ENCODE measurements around the gene FBLN1. TPM values are rescaled to one million over a fixed set of nuclear protein-coding genes. Genes with fewer than 3 reads are reported as not detected.

FBLN1 gene
- total and polyA plus RNA-seq, 2 donors, result 9.3 to 36.3 TPM

DNA sequence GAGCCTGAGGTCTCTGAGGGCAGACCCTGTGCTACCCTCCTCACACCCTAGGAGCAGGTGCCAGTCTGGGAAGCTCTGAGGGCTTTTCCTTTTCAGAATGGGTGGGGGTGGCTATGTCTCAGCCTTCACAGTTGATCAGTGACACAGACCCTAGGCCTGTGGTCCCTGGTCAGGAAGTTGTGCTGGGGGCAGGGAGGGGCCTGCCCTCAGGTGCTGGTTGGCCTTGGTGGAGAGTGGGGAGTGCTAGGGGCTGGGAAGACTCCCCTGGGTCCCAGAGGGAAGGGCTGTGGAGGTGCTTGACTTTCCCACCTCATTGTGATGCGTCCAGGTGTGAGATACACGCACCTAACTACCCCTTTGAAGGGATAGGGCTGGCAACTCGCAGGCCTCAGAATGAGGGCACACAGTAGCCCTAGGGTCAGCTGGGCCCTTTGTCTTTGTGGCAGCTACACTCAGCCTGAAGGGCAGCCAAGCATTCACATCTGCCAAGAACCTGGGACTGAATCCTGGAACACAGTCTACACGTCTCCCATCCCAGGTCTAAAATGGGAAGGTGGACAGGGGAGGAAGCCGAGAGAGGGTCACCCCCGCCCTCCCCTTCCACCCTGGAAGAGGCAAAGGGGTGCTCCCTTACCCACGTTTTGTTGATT, 137.7 kb downstream of the FBLN1 start:
- H3K4me3 ChIP-seq (ENCODE audit: low read length in 2 of 2), result no peak overlapping the region
- 71% methylated on average over 7 of the region's 7 CpGs for WGBS
- no peaks in the 10 kb centered on the region for H3K36me3 ChIP-seq (ENCODE audit: control insufficient read depth in 2 of 2, insufficient read depth in 2 of 2, low read length in 1 of 2)
- H3K4me1 ChIP-seq (ENCODE audit: control insufficient read depth in 2 of 2, insufficient read depth in 2 of 2, low read length in 2 of 2), result peaks cover 0 to 16% of the 10 kb centered on the region in 2 donors
- no peak overlapping the region for H3K27ac ChIP-seq (ENCODE audit: low read depth in 1 of 2, low read length in 1 of 2)
- H3K27me3 ChIP-seq (ENCODE audit: control insufficient read depth in 2 of 2, insufficient read depth in 1 of 2, low read length in 1 of 2), result peaks cover 4 to 29% of the 10 kb centered on the region in 2 donors
- no peak for DNase-seq (ENCODE audit: low read depth in 6 of 9, low spot score in 9 of 9)
- H3K9me3 ChIP-seq (ENCODE audit: control insufficient read depth in 2 of 2, insufficient read depth in 1 of 2, low read length in 1 of 2), result no peaks in the 10 kb centered on the region

DNA sequence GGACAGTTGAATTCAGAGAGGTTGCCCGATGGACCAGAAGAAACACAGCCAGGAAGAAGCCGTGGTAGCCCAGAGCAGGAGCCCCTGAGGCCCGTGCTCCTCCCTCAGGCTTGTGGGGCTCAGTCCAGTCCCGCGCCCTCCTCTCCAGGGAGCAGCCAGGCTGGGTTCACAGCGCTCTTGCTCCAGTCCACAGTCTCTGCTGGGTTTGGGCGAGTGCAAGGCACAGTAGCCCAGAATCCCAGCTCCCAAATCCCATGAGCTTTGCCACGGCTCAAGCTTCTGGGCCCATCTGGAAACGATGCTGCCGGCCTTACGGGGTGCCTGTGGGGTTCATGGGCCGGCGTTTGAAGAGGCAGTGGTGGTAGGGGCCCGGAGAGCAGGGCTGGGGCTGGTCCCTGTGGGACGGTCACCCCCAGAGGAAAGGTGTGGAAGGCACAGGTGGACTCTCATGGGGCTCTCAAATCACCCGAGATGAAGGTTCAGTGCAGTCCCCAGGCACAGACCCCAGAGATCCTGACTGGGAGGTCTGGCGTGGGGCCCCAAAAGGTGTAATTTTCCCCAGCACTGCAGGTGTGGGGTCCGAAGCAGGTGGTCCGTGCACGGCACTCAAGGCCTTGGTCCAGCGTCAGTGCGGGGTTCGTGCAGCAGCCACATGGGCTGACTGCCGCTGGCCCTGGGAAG, 138.4 kb downstream of the FBLN1 start:
- H3K27me3 ChIP-seq (ENCODE audit: control insufficient read depth in 2 of 2, insufficient read depth in 1 of 2, low read length in 1 of 2), result peaks cover 6 to 34% of the 10 kb centered on the region in 2 donors
- no peak for DNase-seq (ENCODE audit: low read depth in 6 of 9, low spot score in 9 of 9)
- peaks cover 0 to 21% of the 10 kb centered on the region in 2 donors for H3K4me1 ChIP-seq (ENCODE audit: control insufficient read depth in 2 of 2, insufficient read depth in 2 of 2, low read length in 2 of 2)

DNA sequence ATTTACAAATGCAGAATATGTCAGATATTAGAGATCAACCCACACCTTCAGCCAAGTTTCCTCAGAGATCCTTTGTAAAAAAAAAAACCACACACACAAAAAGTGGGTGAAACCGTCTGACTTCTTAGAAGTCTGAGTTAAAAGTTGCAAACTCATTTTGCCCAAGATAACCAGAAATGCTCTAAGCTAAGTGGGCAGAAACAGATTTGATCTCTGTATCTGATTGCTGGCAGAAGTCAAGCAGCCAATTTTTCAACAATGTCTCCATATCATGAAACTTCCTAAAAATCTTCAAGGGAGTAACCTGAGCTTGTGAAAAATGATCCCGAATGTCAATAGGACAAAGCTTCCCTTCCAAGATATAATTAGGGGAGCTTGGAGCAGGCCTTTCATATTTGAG, 140.3 kb downstream of the FBLN1 start:
- Histone ChIP-seq H3K4me3 (ENCODE audit: low read length in 2 of 2) (no peak overlapping the region), H3K9me3 (ENCODE audit: control insufficient read depth in 2 of 2, insufficient read depth in 1 of 2, low read length in 1 of 2) (no peaks in the 10 kb centered on the region), H3K36me3 (ENCODE audit: control insufficient read depth in 2 of 2, insufficient read depth in 2 of 2, low read length in 1 of 2) (no peaks in the 10 kb centered on the region), H3K27me3 (ENCODE audit: control insufficient read depth in 2 of 2, insufficient read depth in 1 of 2, low read length in 1 of 2) (peaks cover 7 to 41% of the 10 kb centered on the region in 2 donors), H3K4me1 (ENCODE audit: control insufficient read depth in 2 of 2, insufficient read depth in 2 of 2, low read length in 2 of 2) (peaks cover 0 to 21% of the 10 kb centered on the region in 2 donors), H3K27ac (ENCODE audit: low read depth in 1 of 2, low read length in 1 of 2) (no peak overlapping the region)
- WGBS, result 4% methylated on average over 2 of the region's 2 CpGs
- no peak for DNase-seq (ENCODE audit: low read depth in 6 of 9, low spot score in 9 of 9)

More for the DNA sequence above, 138.4 kb downstream of the FBLN1 start:
- no peak overlapping the region for H3K27ac ChIP-seq (ENCODE audit: low read depth in 1 of 2, low read length in 1 of 2)
- no peak overlapping the region for H3K4me3 ChIP-seq (ENCODE audit: low read length in 2 of 2)
- 98% methylated on average over 24 of the region's 24 CpGs for WGBS
- H3K9me3 ChIP-seq (ENCODE audit: control insufficient read depth in 2 of 2, insufficient read depth in 1 of 2, low read length in 1 of 2), result no peaks in the 10 kb centered on the region
- H3K36me3 ChIP-seq (ENCODE audit: control insufficient read depth in 2 of 2, insufficient read depth in 2 of 2, low read length in 1 of 2), result no peaks in the 10 kb centered on the region

DNA sequence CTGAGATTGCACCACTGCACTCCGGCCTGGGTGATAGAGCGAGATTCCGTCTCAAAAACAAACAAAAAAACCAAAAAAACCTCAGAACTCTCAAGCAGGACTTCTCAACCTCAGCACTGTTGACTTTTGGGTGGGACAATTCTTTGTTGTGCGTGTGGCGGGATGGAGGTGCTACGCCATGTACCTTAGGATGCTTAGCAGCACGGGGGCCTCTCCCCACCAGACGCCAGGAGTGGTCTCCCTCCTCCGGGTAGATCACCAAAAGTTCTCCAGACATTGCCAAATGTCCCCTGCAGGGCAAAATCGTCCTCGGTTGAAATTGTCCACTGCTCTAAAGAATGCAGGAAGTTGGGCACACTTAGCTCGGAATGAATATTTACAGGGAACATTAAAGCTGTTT, 142.0 kb downstream of the FBLN1 start:
- no peaks in the 10 kb centered on the region for H3K9me3 ChIP-seq (ENCODE audit: control insufficient read depth in 2 of 2, insufficient read depth in 1 of 2, low read length in 1 of 2)
- 93% methylated on average over 12 of the region's 12 CpGs for WGBS
- peaks cover 7 to 37% of the 10 kb centered on the region in 2 donors for H3K27me3 ChIP-seq (ENCODE audit: control insufficient read depth in 2 of 2, insufficient read depth in 1 of 2, low read length in 1 of 2)
- peaks cover 0 to 15% of the 10 kb centered on the region in 2 donors for H3K4me1 ChIP-seq (ENCODE audit: control insufficient read depth in 2 of 2, insufficient read depth in 2 of 2, low read length in 2 of 2)
- no peak overlapping the region for H3K4me3 ChIP-seq (ENCODE audit: low read length in 2 of 2)
- DNase-seq (ENCODE audit: low read depth in 6 of 9, low spot score in 9 of 9), result no peak
- H3K36me3 ChIP-seq (ENCODE audit: control insufficient read depth in 2 of 2, insufficient read depth in 2 of 2, low read length in 1 of 2), result no peaks in the 10 kb centered on the region
- H3K27ac ChIP-seq (ENCODE audit: low read depth in 1 of 2, low read length in 1 of 2), result no peak overlapping the region

DNA sequence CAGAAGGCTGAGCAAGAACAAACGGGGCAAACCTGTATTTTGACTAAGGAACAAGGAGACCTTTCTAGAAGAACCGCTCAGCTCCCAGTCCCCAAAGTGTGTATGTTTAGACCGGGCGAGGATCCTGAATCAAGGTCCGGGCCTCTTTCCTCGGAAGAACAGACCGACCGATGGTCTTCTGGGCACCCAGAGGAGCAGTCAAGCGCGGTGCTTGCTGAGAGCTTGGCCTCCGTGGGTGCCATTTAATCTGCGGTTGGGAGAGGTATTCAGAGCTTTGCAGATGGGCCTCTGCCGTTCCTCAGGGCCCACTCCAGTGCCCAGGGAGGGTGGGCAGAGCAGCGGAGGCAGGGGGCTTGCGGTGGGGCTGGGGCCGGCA, 142.5 kb downstream of the FBLN1 start:
- Histone ChIP-seq H3K27ac (ENCODE audit: low read depth in 1 of 2, low read length in 1 of 2) (no peak overlapping the region), H3K27me3 (ENCODE audit: control insufficient read depth in 2 of 2, insufficient read depth in 1 of 2, low read length in 1 of 2) (peaks cover 7 to 33% of the 10 kb centered on the region in 2 donors), H3K4me1 (ENCODE audit: control insufficient read depth in 2 of 2, insufficient read depth in 2 of 2, low read length in 2 of 2) (peaks cover 0 to 11% of the 10 kb centered on the region in 2 donors), H3K4me3 (ENCODE audit: low read length in 2 of 2) (no peak overlapping the region), H3K36me3 (ENCODE audit: control insufficient read depth in 2 of 2, insufficient read depth in 2 of 2, low read length in 1 of 2) (no peaks in the 10 kb centered on the region), H3K9me3 (ENCODE audit: control insufficient read depth in 2 of 2, insufficient read depth in 1 of 2, low read length in 1 of 2) (no peaks in the 10 kb centered on the region)
- 41% methylated on average over 16 of the region's 16 CpGs for WGBS
- DNase-seq (ENCODE audit: low read depth in 6 of 9, low spot score in 9 of 9), result no peak

DNA sequence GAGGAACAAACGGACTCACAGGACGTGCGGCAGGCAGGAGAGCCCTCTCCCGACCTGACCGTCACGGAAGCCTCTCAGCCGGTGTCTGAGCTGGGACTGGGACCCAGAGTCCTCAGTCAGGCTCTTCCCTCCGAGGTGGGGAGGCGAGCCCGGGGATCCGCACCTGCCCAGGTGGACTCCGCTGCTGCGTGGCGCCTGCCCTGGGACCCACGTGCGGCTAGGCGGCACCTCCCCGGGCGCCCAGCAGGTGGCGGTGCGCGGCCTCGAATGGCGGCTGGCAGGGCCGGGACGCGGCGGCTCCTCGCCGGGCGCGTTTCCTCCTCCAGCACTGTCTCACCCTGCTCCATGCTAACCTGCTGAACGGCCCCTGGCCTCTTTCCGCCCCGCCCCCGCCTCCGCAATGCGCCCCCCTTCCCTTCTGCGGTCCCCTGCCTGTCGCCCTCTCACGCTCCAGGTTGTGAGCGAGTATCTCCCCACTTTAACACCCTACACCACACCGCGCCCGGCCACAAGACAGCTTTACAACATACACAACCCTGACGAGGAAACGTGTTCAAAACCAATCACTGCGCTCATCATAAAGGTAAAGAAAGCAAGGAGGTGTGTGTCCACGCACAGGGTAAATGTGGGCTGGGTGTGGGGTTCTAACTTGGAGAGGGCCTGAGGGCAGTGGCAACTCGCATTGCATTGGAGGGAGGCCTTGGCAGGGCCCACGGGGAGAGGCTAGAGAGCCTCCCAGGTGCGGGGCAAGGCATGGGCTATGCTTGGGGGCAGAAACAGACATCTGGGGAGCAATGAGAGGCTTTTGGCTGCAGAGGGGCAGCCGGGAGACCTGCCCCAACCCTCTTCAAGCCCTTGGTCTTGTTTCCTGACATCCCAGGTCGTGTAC, 143.1 kb downstream of the FBLN1 start:
- H3K4me1 ChIP-seq (ENCODE audit: control insufficient read depth in 2 of 2, insufficient read depth in 2 of 2, low read length in 2 of 2), result peaks cover 0 to 9% of the 10 kb centered on the region in 2 donors
- H3K36me3 ChIP-seq (ENCODE audit: control insufficient read depth in 2 of 2, insufficient read depth in 2 of 2, low read length in 1 of 2), result no peaks in the 10 kb centered on the region
- no peak overlapping the region for H3K27ac ChIP-seq (ENCODE audit: low read depth in 1 of 2, low read length in 1 of 2)
- peaks cover 7 to 32% of the 10 kb centered on the region in 2 donors for H3K27me3 ChIP-seq (ENCODE audit: control insufficient read depth in 2 of 2, insufficient read depth in 1 of 2, low read length in 1 of 2)
- H3K4me3 ChIP-seq (ENCODE audit: low read length in 2 of 2), result no peak overlapping the region
- DNase-seq (ENCODE audit: low read depth in 6 of 9, low spot score in 9 of 9), result peak in 8 of 9 donors; percentile 27 to 79 (median 54)
- no peaks in the 10 kb centered on the region for H3K9me3 ChIP-seq (ENCODE audit: control insufficient read depth in 2 of 2, insufficient read depth in 1 of 2, low read length in 1 of 2)
- WGBS, result 20% methylated on average over 54 of the region's 54 CpGs

DNA sequence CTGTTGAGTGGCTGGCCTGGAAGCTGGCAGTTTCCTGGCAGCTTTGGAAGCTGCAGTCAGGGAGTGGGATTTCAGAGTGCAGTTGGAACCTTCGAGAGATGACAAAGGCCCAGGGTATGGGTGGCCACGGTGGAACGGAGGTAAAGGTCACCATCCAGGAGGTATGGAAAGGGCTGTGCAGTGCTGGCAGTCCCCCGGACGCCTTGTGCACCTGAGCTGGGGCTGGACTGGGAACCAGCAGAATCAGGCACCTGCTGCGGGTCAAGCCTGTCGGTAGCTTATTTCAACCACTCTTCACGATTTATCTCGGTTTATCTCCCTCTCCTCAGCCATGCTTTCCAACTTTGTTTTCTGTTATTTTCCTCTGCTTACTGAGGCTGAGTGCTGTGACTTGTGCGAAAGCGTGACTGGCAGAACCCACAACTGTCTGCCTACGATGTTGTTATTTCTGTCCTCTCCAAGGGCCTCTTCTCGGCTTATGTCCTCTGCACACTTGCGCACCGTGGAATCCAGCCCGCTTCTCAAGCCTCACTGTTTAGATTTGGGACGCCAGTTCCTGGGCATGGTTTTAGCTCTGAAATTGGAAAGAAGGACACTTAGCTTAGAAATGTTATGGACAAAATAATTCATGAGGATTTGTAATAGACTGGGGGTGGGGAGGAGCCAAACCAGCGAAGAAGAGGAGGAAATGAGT, 145.0 kb downstream of the FBLN1 start:
- WGBS, result 87% methylated on average over 18 of the region's 18 CpGs
- Histone ChIP-seq H3K27ac (ENCODE audit: low read depth in 1 of 2, low read length in 1 of 2) (no peak overlapping the region), H3K4me1 (ENCODE audit: control insufficient read depth in 2 of 2, insufficient read depth in 2 of 2, low read length in 2 of 2) (peaks cover 0 to 9% of the 10 kb centered on the region in 2 donors), H3K9me3 (ENCODE audit: control insufficient read depth in 2 of 2, insufficient read depth in 1 of 2, low read length in 1 of 2) (no peaks in the 10 kb centered on the region), H3K36me3 (ENCODE audit: control insufficient read depth in 2 of 2, insufficient read depth in 2 of 2, low read length in 1 of 2) (no peaks in the 10 kb centered on the region), H3K4me3 (ENCODE audit: low read length in 2 of 2) (no peak overlapping the region), H3K27me3 (ENCODE audit: control insufficient read depth in 2 of 2, insufficient read depth in 1 of 2, low read length in 1 of 2) (peaks cover 7 to 29% of the 10 kb centered on the region in 2 donors)
- no peak for DNase-seq (ENCODE audit: low read depth in 6 of 9, low spot score in 9 of 9)

DNA sequence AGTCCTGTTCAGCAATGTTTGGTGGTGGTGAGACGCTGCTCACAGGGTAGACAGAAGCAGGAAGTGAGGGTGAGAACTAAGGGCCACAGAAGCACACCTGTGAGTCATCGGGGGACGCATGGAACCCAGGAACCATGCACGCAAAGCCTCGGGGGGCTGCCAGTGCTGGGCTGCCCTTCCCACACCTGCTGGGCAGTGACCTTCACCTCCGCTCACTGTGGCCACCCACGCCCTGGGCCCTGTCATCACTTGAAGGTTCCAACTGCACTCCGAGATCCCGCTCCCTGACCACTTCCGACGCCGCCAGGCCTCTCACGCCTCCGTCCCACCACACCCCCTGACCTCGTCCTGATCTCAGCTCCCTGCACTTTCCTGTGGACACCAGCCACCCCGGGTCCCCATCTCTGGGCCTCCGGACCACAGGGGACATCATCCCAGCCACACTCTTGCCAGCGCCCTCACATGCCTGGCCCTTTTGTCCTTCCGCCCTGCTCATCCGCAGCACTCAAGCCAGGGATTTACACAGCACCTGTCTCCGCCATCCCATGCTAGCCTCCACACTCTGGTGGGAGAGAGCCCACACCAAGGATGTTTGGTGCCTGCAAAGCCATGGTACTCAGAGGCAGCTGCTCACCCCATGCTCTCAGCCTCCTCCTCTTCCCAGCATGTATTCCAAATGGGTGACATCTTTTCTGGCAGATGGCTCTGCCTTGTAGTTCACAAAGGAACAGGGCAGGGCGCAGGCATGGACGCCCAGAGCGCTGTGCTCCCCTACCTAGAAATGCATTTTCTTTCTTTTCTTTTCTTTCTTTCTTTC, 145.8 kb downstream of the FBLN1 start:
- no peak overlapping the region for H3K27ac ChIP-seq (ENCODE audit: low read depth in 1 of 2, low read length in 1 of 2)
- peaks cover 7 to 29% of the 10 kb centered on the region in 2 donors for H3K27me3 ChIP-seq (ENCODE audit: control insufficient read depth in 2 of 2, insufficient read depth in 1 of 2, low read length in 1 of 2)
- no peak for DNase-seq (ENCODE audit: low read depth in 6 of 9, low spot score in 9 of 9)
- H3K4me3 ChIP-seq (ENCODE audit: low read length in 2 of 2), result no peak overlapping the region
- H3K36me3 ChIP-seq (ENCODE audit: control insufficient read depth in 2 of 2, insufficient read depth in 2 of 2, low read length in 1 of 2), result no peaks in the 10 kb centered on the region
- no peaks in the 10 kb centered on the region for H3K9me3 ChIP-seq (ENCODE audit: control insufficient read depth in 2 of 2, insufficient read depth in 1 of 2, low read length in 1 of 2)
- H3K4me1 ChIP-seq (ENCODE audit: control insufficient read depth in 2 of 2, insufficient read depth in 2 of 2, low read length in 2 of 2), result peaks cover 0 to 9% of the 10 kb centered on the region in 2 donors
- 76% methylated on average over 24 of the region's 24 CpGs for WGBS
